Measurements from ENCODE around the gene RPLP2. TPM values are rescaled to one million over a fixed set of nuclear protein-coding genes. Genes with fewer than 3 reads are reported as not detected.
A peak's percentile ranks its signal among the peaks of the same experiment; 100 is the strongest.

The RPLP2 gene
- total and polyA plus RNA-seq, 7 experiments from 2014 or later = 2,266 to 5,944 (median 4,844) TPM

- POLR2A ChIA-PET = interaction anchor here (0.9 kb wide), 1 partner anchor 13 kb away, joined by 3 read pairs; no protein-coding TSS in a partner anchor
Observed at GRCh38 chr11:782264-783174, 27.2 kb upstream of the RPLP2 start.

GRCh38 chr11:783581-784015, 26.2 kb upstream of the RPLP2 start:
- POLR2A ChIA-PET = no interaction called here

More at GRCh38 chr11:782264-783174, 27.2 kb upstream of the RPLP2 start:
- Mint-ChIP-seq H3K27me3 (no peaks in the 10 kb centered on the region), H3K4me3 (no peak overlapping the region), H3K9me3 (no peaks in the 10 kb centered on the region), H3K36me3 (no peaks in the 10 kb centered on the region), H3K4me1 (peaks cover 4 to 18% (median 11%) of the 10 kb centered on the region in 7 donors), H3K27ac (no peak overlapping the region)
- H3K27ac ChIP-seq (ENCODE audit: low read depth, low read length) = no peak overlapping the region
- H3K4me1 ChIP-seq (ENCODE audit: control insufficient read depth in 2 of 2, insufficient read depth in 2 of 2, low read length in 2 of 2) = peaks cover 4 to 5% of the 10 kb centered on the region in 2 donors
- no peak overlapping the region for H3K4me3 ChIP-seq (ENCODE audit: low read length)
- no peaks in the 10 kb centered on the region for H3K9me3 ChIP-seq (ENCODE audit: control insufficient read depth in 2 of 3, low read length in 3 of 3)
- H3K36me3 ChIP-seq (ENCODE audit: control insufficient read depth in 2 of 3, insufficient read depth in 3 of 3, low read length in 3 of 3) = peaks cover 0 to 4% (median 0%) of the 10 kb centered on the region in 3 experiments
- intact Hi-C loops (cut with micrococcal nuclease) = no loop called here
- ATAC-seq (no peak), DNase-seq (no peak)
- CTCF ChIA-PET = no interaction called here
- no peaks in the 10 kb centered on the region for H3K27me3 ChIP-seq (ENCODE audit: control insufficient read depth in 2 of 2, insufficient read depth in 2 of 2, low read length in 2 of 2)

GRCh38 chr11:786235-787083, 23.3 kb upstream of the RPLP2 start:
- Histone ChIP-seq H3K27ac (ENCODE audit: low read depth, low read length) (no peak overlapping the region), H3K27me3 (ENCODE audit: control insufficient read depth in 2 of 2, insufficient read depth in 2 of 2, low read length in 2 of 2) (no peaks in the 10 kb centered on the region), H3K36me3 (ENCODE audit: control insufficient read depth in 2 of 3, insufficient read depth in 3 of 3, low read length in 3 of 3) (peaks cover 0 to 9% (median 0%) of the 10 kb centered on the region in 3 experiments), H3K4me1 (ENCODE audit: control insufficient read depth in 2 of 2, insufficient read depth in 2 of 2, low read length in 2 of 2) (no peaks in the 10 kb centered on the region), H3K4me3 (ENCODE audit: low read length) (no peak overlapping the region), H3K9me3 (ENCODE audit: control insufficient read depth in 2 of 3, low read length in 3 of 3) (no peaks in the 10 kb centered on the region)
- Mint-ChIP-seq H3K27ac (no peak overlapping the region), H3K9me3 (no peaks in the 10 kb centered on the region), H3K27me3 (no peaks in the 10 kb centered on the region), H3K4me3 (no peak overlapping the region), H3K36me3 (peaks cover 0 to 5% (median 0%) of the 10 kb centered on the region in 5 donors), H3K4me1 (peaks cover 0 to 14% (median 2%) of the 10 kb centered on the region in 7 donors)
- DNase-seq = peak in 1 of 9 donors; percentile 8
- intact Hi-C loops (cut with micrococcal nuclease) = no loop called here
- ChIA-PET CTCF (no interaction called here), POLR2A (interaction anchor here (1.8 kb wide), 1 partner anchor 10 kb away, joined by 7 read pairs; no protein-coding TSS in a partner anchor)
- no peak for ATAC-seq

More at GRCh38 chr11:783581-784015, 26.2 kb upstream of the RPLP2 start:
- no peaks in the 10 kb centered on the region for H3K4me1 ChIP-seq (ENCODE audit: control insufficient read depth in 2 of 2, insufficient read depth in 2 of 2, low read length in 2 of 2)
- no peaks in the 10 kb centered on the region for H3K9me3 Mint-ChIP-seq
- no peak overlapping the region for H3K27ac ChIP-seq (ENCODE audit: low read depth, low read length)
- DNase-seq (peak in 1 of 9 donors; percentile 33), ATAC-seq (peak; percentile 76)
- no peaks in the 10 kb centered on the region for H3K27me3 Mint-ChIP-seq
- H3K36me3 Mint-ChIP-seq = no peaks in the 10 kb centered on the region
- intact Hi-C loops (cut with micrococcal nuclease) = no loop called here
- no peaks in the 10 kb centered on the region for H3K27me3 ChIP-seq (ENCODE audit: control insufficient read depth in 2 of 2, insufficient read depth in 2 of 2, low read length in 2 of 2)
- no peak overlapping the region for H3K4me3 ChIP-seq (ENCODE audit: low read length)
- H3K27ac Mint-ChIP-seq = no peak overlapping the region
- H3K36me3 ChIP-seq (ENCODE audit: control insufficient read depth in 2 of 3, insufficient read depth in 3 of 3, low read length in 3 of 3) = peaks cover 0 to 4% (median 0%) of the 10 kb centered on the region in 3 experiments
- CTCF ChIA-PET = no interaction called here
- peaks cover 4 to 21% (median 13%) of the 10 kb centered on the region in 7 donors for H3K4me1 Mint-ChIP-seq
- no peak overlapping the region for H3K4me3 Mint-ChIP-seq
- H3K9me3 ChIP-seq (ENCODE audit: control insufficient read depth in 2 of 3, low read length in 3 of 3) = no peaks in the 10 kb centered on the region

- no peaks in the 10 kb centered on the region for H3K9me3 Mint-ChIP-seq
- peaks cover 0 to 12% (median 2%) of the 10 kb centered on the region in 7 donors for H3K4me1 Mint-ChIP-seq
- ATAC-seq (no peak), DNase-seq (peak in 1 of 9 donors; percentile 7)
- H3K27me3 ChIP-seq (ENCODE audit: control insufficient read depth in 2 of 2, insufficient read depth in 2 of 2, low read length in 2 of 2) = no peaks in the 10 kb centered on the region
- H3K27me3 Mint-ChIP-seq = no peaks in the 10 kb centered on the region
- H3K4me3 ChIP-seq (ENCODE audit: low read length) = no peak overlapping the region
- H3K4me1 ChIP-seq (ENCODE audit: control insufficient read depth in 2 of 2, insufficient read depth in 2 of 2, low read length in 2 of 2) = no peaks in the 10 kb centered on the region
- H3K9me3 ChIP-seq (ENCODE audit: control insufficient read depth in 2 of 3, low read length in 3 of 3) = no peaks in the 10 kb centered on the region
- ChIA-PET CTCF (no interaction called here), POLR2A (no interaction called here)
- H3K4me3 Mint-ChIP-seq = no peak overlapping the region
- no peak overlapping the region for H3K27ac ChIP-seq (ENCODE audit: low read depth, low read length)
- H3K36me3 ChIP-seq (ENCODE audit: control insufficient read depth in 2 of 3, insufficient read depth in 3 of 3, low read length in 3 of 3) = peaks cover 0 to 16% (median 0%) of the 10 kb centered on the region in 3 experiments
- H3K27ac Mint-ChIP-seq = no peak overlapping the region
- peaks cover 0 to 5% (median 0%) of the 10 kb centered on the region in 5 donors for H3K36me3 Mint-ChIP-seq
- intact Hi-C loops (cut with micrococcal nuclease) = no loop called here
Observed at GRCh38 chr11:787084-787675, 22.6 kb upstream of the RPLP2 start.

GRCh38 chr11:788009-788640, 21.6 kb upstream of the RPLP2 start:
- Mint-ChIP-seq H3K9me3 (no peaks in the 10 kb centered on the region), H3K4me3 (peak overlapping the region in 1 of 10 donors; percentile 25), H3K4me1 (peaks cover 0 to 12% (median 2%) of the 10 kb centered on the region in 7 donors), H3K27me3 (no peaks in the 10 kb centered on the region), H3K27ac (no peak overlapping the region), H3K36me3 (peaks cover 0 to 5% (median 0%) of the 10 kb centered on the region in 5 donors)
- peak in 1 of 9 donors; percentile 8 for DNase-seq
- Histone ChIP-seq H3K4me3 (ENCODE audit: low read length) (no peak overlapping the region), H3K4me1 (ENCODE audit: control insufficient read depth in 2 of 2, insufficient read depth in 2 of 2, low read length in 2 of 2) (no peaks in the 10 kb centered on the region), H3K27ac (ENCODE audit: low read depth, low read length) (no peak overlapping the region), H3K27me3 (ENCODE audit: control insufficient read depth in 2 of 2, insufficient read depth in 2 of 2, low read length in 2 of 2) (no peaks in the 10 kb centered on the region), H3K36me3 (ENCODE audit: control insufficient read depth in 2 of 3, insufficient read depth in 3 of 3, low read length in 3 of 3) (peaks cover 0 to 26% (median 0%) of the 10 kb centered on the region in 3 experiments), H3K9me3 (ENCODE audit: control insufficient read depth in 2 of 3, low read length in 3 of 3) (no peaks in the 10 kb centered on the region)
- intact Hi-C loops (cut with micrococcal nuclease) = no loop called here
- POLR2A ChIA-PET = no interaction called here
- CTCF ChIA-PET = no interaction called here
- ATAC-seq = no peak

All from naive thymus-derived CD4-positive, alpha-beta T cell (primary cell).